Neuronal stem cell (in vitro differentiated cells): ENCODE results near the gene DMRTB1.

Experiments used
- DNase-seq: peaks from one replicate; pipeline ENCODE4 v3.0.0-alpha.2; 2013; ENCODE audit warnings: low spot score
- H2AFZ ChIP-seq: one replicate; pipeline ENCODE4 v1.6.1; 2013; ENCODE audit warnings: mild to moderate bottlenecking, low read length, inconsistent platforms
- H2AK5ac ChIP-seq: 2 replicates; pipeline ENCODE4 v1.6.1; 2013; ENCODE audit warnings: low read depth, mild to moderate bottlenecking, inconsistent platforms, low read length, moderate library complexity, mixed read lengths
- H2BK120ac ChIP-seq: 2 replicates; pipeline ENCODE4 v1.6.1; 2013; ENCODE audit warnings: low read depth, mild to moderate bottlenecking, inconsistent platforms, low read length, moderate library complexity, mixed read lengths
- H2BK12ac ChIP-seq: one replicate; pipeline ENCODE4 v1.6.1; 2013; ENCODE audit warnings: low read length, inconsistent platforms
- H2BK15ac ChIP-seq: 2 replicates; pipeline ENCODE4 v1.6.1; 2013; ENCODE audit warnings: mild to moderate bottlenecking, low read length, inconsistent platforms, mixed read lengths
- H2BK5ac ChIP-seq: one replicate; pipeline ENCODE4 v1.6.1; 2013; ENCODE audit warnings: inconsistent platforms, mild to moderate bottlenecking, low read length, moderate library complexity
- H3K14ac ChIP-seq: one replicate; pipeline ENCODE4 v1.6.1; 2013; ENCODE audit warnings: low read length, inconsistent platforms
- H3K18ac ChIP-seq: 2 replicates; pipeline ENCODE4 v1.6.1; 2013; ENCODE audit warnings: low read length, inconsistent platforms
- H3K23ac ChIP-seq: 2 replicates; pipeline ENCODE4 v1.6.1; 2013; ENCODE audit warnings: low read depth, mild to moderate bottlenecking, mixed read lengths, low read length, inconsistent platforms; ENCODE audit not compliant: poor library complexity
- H3K27ac ChIP-seq: replicated peaks from 3 replicates; pipeline ENCODE4 v1.5.1; 2013; ENCODE audit warnings: low read length, inconsistent platforms
- H3K27me3 ChIP-seq, 3 experiments: 2 replicates each; pipeline ENCODE4 v1.6.1; 2013; ENCODE audit warnings: low read length in 3 of 3, mild to moderate bottlenecking in 2 of 3, inconsistent platforms in 1 of 3, low read depth in 1 of 3, mixed read lengths in 1 of 3, moderate library complexity in 1 of 3; ENCODE audit not compliant: control insufficient read depth in 3 of 3, insufficient read depth in 3 of 3
- H3K36me3 ChIP-seq, 2 donors: replicated peaks in 1 of 2; 2 replicates each; pipeline ENCODE4 v1.6.1; 2013; ENCODE audit warnings: low read length in 2 of 2; ENCODE audit not compliant: control insufficient read depth in 2 of 2, insufficient read depth in 2 of 2
- H3K4ac ChIP-seq: 2 replicates; pipeline ENCODE4 v1.6.1; 2013; ENCODE audit warnings: inconsistent platforms, mild to moderate bottlenecking, low read length, moderate library complexity
- H3K4me1 ChIP-seq, 2 donors: 1 replicate in 1 of 2; 2 replicates in 1 of 2; pipeline ENCODE4 v1.6.1; 2013; ENCODE audit warnings: low read length in 2 of 2, low read depth in 1 of 2; ENCODE audit not compliant: control insufficient read depth in 2 of 2, insufficient read depth in 1 of 2
- H3K4me2 ChIP-seq: one replicate; pipeline ENCODE4 v1.6.1; 2013; ENCODE audit warnings: mild to moderate bottlenecking, low read length, inconsistent platforms; ENCODE audit not compliant: insufficient read depth, poor library complexity, severe bottlenecking
- H3K4me3 ChIP-seq, 2 donors: 2 replicates each; pipeline ENCODE4 v1.5.1; 2013; ENCODE audit warnings: low read length in 2 of 2, mild to moderate bottlenecking in 2 of 2, inconsistent platforms in 1 of 2, moderate library complexity in 1 of 2
- H3K79me1 ChIP-seq: one replicate; pipeline ENCODE4 v1.6.1; 2013; ENCODE audit warnings: low read depth, mild to moderate bottlenecking, inconsistent platforms, low read length, moderate library complexity
- H3K9ac ChIP-seq: one replicate; pipeline ENCODE4 v1.6.1; 2013; ENCODE audit warnings: mild to moderate bottlenecking, low read depth, low read length, inconsistent platforms; ENCODE audit not compliant: poor library complexity
- H3K9me3 ChIP-seq, 2 donors: replicated peaks in 1 of 2; 2 replicates each; pipeline versions ENCODE3 to v1.6.1; 2013; ENCODE audit warnings: low read length in 2 of 2, mild to moderate bottlenecking in 2 of 2, inconsistent platforms in 1 of 2, low read depth in 1 of 2, mixed read lengths in 1 of 2, moderate library complexity in 1 of 2; ENCODE audit not compliant: control insufficient read depth in 2 of 2, insufficient read depth in 1 of 2
- H4K8ac ChIP-seq: one replicate; pipeline ENCODE4 v1.6.1; 2013; ENCODE audit warnings: low read depth, mild to moderate bottlenecking, inconsistent platforms, low read length, moderate library complexity
- H4K91ac ChIP-seq: one replicate; pipeline ENCODE4 v1.6.1; 2013; ENCODE audit warnings: low read length, low read depth, mild to moderate bottlenecking, inconsistent platforms; ENCODE audit not compliant: poor library complexity
- WGBS, 2 donors: extraction: QIAGEN DNeasy Blood & Tissue Kit; methylation state at CpG; one replicate each; pipeline ENCODE4 v1.1.7; 2013; ENCODE audit warnings: missing lambda C conversion rate in 2 of 2, mixed read lengths in 1 of 2; ENCODE audit not compliant: insufficient read length in 2 of 2, insufficient replicate concordance in 1 of 2; ENCODE audit errors: extremely low coverage in 2 of 2; 5-methylcytosine and 5-hydroxymethylcytosine counted together

DMRTB1 gene

GRCh38 chr1:53439337-53440207 lies 19.6 kb upstream of the DMRTB1 start:
- peak overlapping the region; percentile 89 for H3K14ac ChIP-seq
- WGBS, 2 donors = no CpG with 5 or more reads among the region's 58 CpGs

GRCh38 chr1:53440633-53441032 lies 18.6 kb upstream of the DMRTB1 start:
- peaks cover 0 to 3% (median 0%) of the 10 kb centered on the region in 3 experiments for H3K27me3 ChIP-seq

More at GRCh38 chr1:53439337-53440207, 19.6 kb upstream of the DMRTB1 start:
- H3K23ac ChIP-seq = peak overlapping the region; percentile 65
- no peak overlapping the region for H3K4me3 ChIP-seq
- no peak overlapping the region for H2BK12ac ChIP-seq
- peaks cover 0 to 11% of the 10 kb centered on the region in 2 donors for H3K9me3 ChIP-seq
- peak overlapping the region; percentile 61 for H2BK120ac ChIP-seq
- peak overlapping the region; percentile 99 for H2BK15ac ChIP-seq
- H3K36me3 ChIP-seq = no peaks in the 10 kb centered on the region
- no peak overlapping the region for H3K4ac ChIP-seq
- H3K79me1 ChIP-seq = peaks cover 4% of the 10 kb centered on the region
- DNase-seq = no peak
- no peak overlapping the region for H3K27ac ChIP-seq
- no peak overlapping the region for H4K8ac ChIP-seq
- peak overlapping the region; percentile 72 for H4K91ac ChIP-seq
- peak overlapping the region; percentile 98 for H2AK5ac ChIP-seq
- H3K27me3 ChIP-seq = peaks cover 0 to 3% (median 0%) of the 10 kb centered on the region in 3 experiments
- H3K18ac ChIP-seq = peak overlapping the region; percentile 83
- H3K4me1 ChIP-seq = peaks cover 0 to 4% of the 10 kb centered on the region in 2 donors
- H3K9ac ChIP-seq = no peak overlapping the region
- H2AFZ ChIP-seq = no peak overlapping the region
- H2BK5ac ChIP-seq = peak overlapping the region; percentile 53
- H3K4me2 ChIP-seq = no peak overlapping the region

GRCh38 chr1:53442299-53442698 lies 16.9 kb upstream of the DMRTB1 start:
- H2BK5ac ChIP-seq = no peak overlapping the region
- peak overlapping the region; percentile 12 for H3K4me2 ChIP-seq
- no peak overlapping the region for H2AK5ac ChIP-seq
- H2BK120ac ChIP-seq = no peak overlapping the region
- peaks cover 4% of the 10 kb centered on the region for H3K79me1 ChIP-seq
- H3K4me3 ChIP-seq = no peak overlapping the region
- no peak overlapping the region for H2AFZ ChIP-seq
- no peak overlapping the region for H2BK12ac ChIP-seq
- no peak for DNase-seq
- H3K9ac ChIP-seq = no peak overlapping the region
- no peak overlapping the region for H3K23ac ChIP-seq
- no peak overlapping the region for H3K4ac ChIP-seq
- H3K27me3 ChIP-seq = no peaks in the 10 kb centered on the region
- H3K27ac ChIP-seq = peak overlapping the region; percentile 62
- H3K9me3 ChIP-seq = peaks cover 0 to 11% of the 10 kb centered on the region in 2 donors
- peaks cover 0 to 4% of the 10 kb centered on the region in 2 donors for H3K4me1 ChIP-seq
- H3K14ac ChIP-seq = no peak overlapping the region
- no peak overlapping the region for H3K18ac ChIP-seq
- WGBS, 2 donors = no CpG with 5 or more reads among the region's 2 CpGs
- no peak overlapping the region for H4K91ac ChIP-seq
- no peak overlapping the region for H2BK15ac ChIP-seq
- H3K36me3 ChIP-seq = no peaks in the 10 kb centered on the region
- H4K8ac ChIP-seq = no peak overlapping the region

More at GRCh38 chr1:53440633-53441032, 18.6 kb upstream of the DMRTB1 start:
- Histone ChIP-seq H4K91ac (no peak overlapping the region), H2BK120ac (no peak overlapping the region), H3K4me3 (no peak overlapping the region), H3K4me2 (no peak overlapping the region), H3K23ac (no peak overlapping the region), H3K27ac (no peak overlapping the region), H3K18ac (no peak overlapping the region), H3K4ac (no peak overlapping the region), H2AK5ac (no peak overlapping the region), H3K79me1 (peaks cover 4% of the 10 kb centered on the region), H2BK12ac (no peak overlapping the region), H2BK5ac (no peak overlapping the region), H3K36me3 (no peaks in the 10 kb centered on the region), H4K8ac (no peak overlapping the region), H3K9me3 (peaks cover 0 to 11% of the 10 kb centered on the region in 2 donors), H2BK15ac (no peak overlapping the region), H3K14ac (no peak overlapping the region), H3K9ac (no peak overlapping the region), H2AFZ (no peak overlapping the region), H3K4me1 (peaks cover 0 to 4% of the 10 kb centered on the region in 2 donors)
- DNase-seq = no peak
- no CpG with 5 or more reads among the region's 6 CpGs for WGBS, 2 donors

GRCh38 chr1:53446051-53446450 lies 13.1 kb upstream of the DMRTB1 start:
- H3K14ac ChIP-seq = peak overlapping the region; percentile 17

More at GRCh38 chr1:53446051-53446450, 13.1 kb upstream of the DMRTB1 start:
- no peak overlapping the region for H2AK5ac ChIP-seq
- H2BK15ac ChIP-seq = no peak overlapping the region
- H2BK5ac ChIP-seq = no peak overlapping the region
- no peak overlapping the region for H4K91ac ChIP-seq
- no peak overlapping the region for H3K4me2 ChIP-seq
- H2BK120ac ChIP-seq = no peak overlapping the region
- H2BK12ac ChIP-seq = no peak overlapping the region
- H3K9me3 ChIP-seq = no peaks in the 10 kb centered on the region
- H3K79me1 ChIP-seq = no peaks in the 10 kb centered on the region
- no peaks in the 10 kb centered on the region for H3K36me3 ChIP-seq
- H3K4me1 ChIP-seq = peaks cover 14 to 18% of the 10 kb centered on the region in 2 donors
- H3K9ac ChIP-seq = no peak overlapping the region
- H2AFZ ChIP-seq = no peak overlapping the region
- DNase-seq = no peak
- no peak overlapping the region for H3K18ac ChIP-seq
- WGBS, 2 donors = no CpG with 5 or more reads among the region's 2 CpGs
- no peak overlapping the region for H4K8ac ChIP-seq
- H3K27me3 ChIP-seq = no peaks in the 10 kb centered on the region
- H3K4ac ChIP-seq = no peak overlapping the region
- no peak overlapping the region for H3K27ac ChIP-seq
- H3K23ac ChIP-seq = no peak overlapping the region
- H3K4me3 ChIP-seq = no peak overlapping the region
